Measurements from ENCODE around the gene ZSWIM3. TPM values are rescaled to one million over a fixed set of nuclear protein-coding genes. Genes with fewer than 3 reads are reported as not detected.

The ZSWIM3 gene
- total and polyA plus RNA-seq, 2 of the 13 experiments (the other 11 are each of a cell fraction or from before 2014, with no cell fraction given), result 5.2 to 5.8 TPM

- no peak for TF ChIP-seq ZNF75D (CRISPR knock-in tag; IDR thresholded peaks at IDR 0.05; ENCODE audit: borderline replicate concordance)
- peak; percentile 95 for TF ChIP-seq HNF1B (CRISPR knock-in tag; IDR thresholded peaks at IDR 0.05)
- TF ChIP-seq PAXIP1 (CRISPR knock-in tag; conservative IDR thresholded peaks at IDR 0.05), result peak; percentile 10; the same call in 1 of the 2 replicates
- TF ChIP-seq ZNF235 (CRISPR knock-in tag; IDR thresholded peaks at IDR 0.05; ENCODE audit: borderline replicate concordance), result peak; percentile 82
- TF ChIP-seq FOXP1 (IDR thresholded peaks at IDR 0.05), result no peak
- TF ChIP-seq FOXP1 (CRISPR knock-in tag; IDR thresholded peaks at IDR 0.05), result peak; percentile 39
- 0 out of 2 replicates have a peak, but pooled peaks have one; percentile 37 for TF ChIP-seq FOXA3 (CRISPR knock-in tag; IDR thresholded peaks at IDR 0.05)
- no peak for TF ChIP-seq KIAA2018 (CRISPR knock-in tag; IDR thresholded peaks at IDR 0.05; ENCODE audit: borderline replicate concordance)
- TF ChIP-seq ZNF740 (CRISPR knock-in tag; IDR thresholded peaks at IDR 0.05), result peak; percentile 89; the same call in 1 of the 2 replicates
- TF ChIP-seq DNMT3B (CRISPR knock-in tag; conservative IDR thresholded peaks at IDR 0.05), result no peak
- no peak; the same call in 1 of the 2 replicates for TF ChIP-seq MED13 (CRISPR knock-in tag; IDR thresholded peaks at IDR 0.05)
- TF ChIP-seq GMEB1 (CRISPR knock-in tag; IDR thresholded peaks at IDR 0.05; ENCODE audit: borderline replicate concordance), result peak; percentile 69; the same call in 1 of the 2 replicates
- no peak for TF ChIP-seq ZNF326 (CRISPR knock-in tag; IDR thresholded peaks at IDR 0.05; ENCODE audit: borderline replicate concordance)
These were observed at the start of gene ZSWIM3, which contains the start of gene ACOT8 (continued) for GRCh38 chr20:45857114-45857881.

All from HepG2 (cell line).